DOHH2 (cell line): ENCODE data around the gene SCN8A.

Experiments
- H3F3A ChIP-seq: fragments of 200-600 bp; sonication (generic), shearing (Covaris generic); 2 replicates; pipeline ENCODE4 v1.6.0; 2016; ENCODE audit warnings: antibody characterized with exemption, mild to moderate bottlenecking; ENCODE audit not compliant: control insufficient read depth, insufficient read depth
- H3K27ac ChIP-seq: fragments of 200-600 bp; sonication (generic); 2 replicates; pipeline ENCODE4 v1.5.1; 2014; ENCODE audit warnings: low read depth, mild to moderate bottlenecking, low read length, moderate library complexity
- H3K27me3 ChIP-seq: fragments of 200-600 bp; sonication (generic); 2 replicates; pipeline ENCODE4 v1.6.1; 2014; ENCODE audit warnings: mild to moderate bottlenecking, low read length, mixed read lengths; ENCODE audit not compliant: control insufficient read depth
- H3K36me3 ChIP-seq: fragments of 200-600 bp; sonication (generic); 2 replicates; pipeline ENCODE4 v1.6.1; 2014; ENCODE audit warnings: mild to moderate bottlenecking, low read length, moderate library complexity, mixed read lengths; ENCODE audit not compliant: control insufficient read depth
- H3K4me1 ChIP-seq: fragments of 200-600 bp; sonication (generic); 2 replicates; pipeline ENCODE4 v1.6.1; 2014; ENCODE audit warnings: mild to moderate bottlenecking, low read length, mixed read lengths; ENCODE audit not compliant: control insufficient read depth
- H3K4me2 ChIP-seq: fragments of 200-600 bp; sonication (generic); 2 replicates; pipeline ENCODE4 v1.6.0; 2014; ENCODE audit warnings: mild to moderate bottlenecking, low read length, moderate library complexity
- H3K4me3 ChIP-seq: fragments of 200-600 bp; sonication (generic); 2 replicates; pipeline ENCODE4 v1.5.1; 2014; ENCODE audit warnings: mild to moderate bottlenecking, low read length, mixed read lengths
- H3K79me2 ChIP-seq: fragments of 200-600 bp; sonication (generic); 2 replicates; pipeline ENCODE4 v1.6.1; 2014; ENCODE audit warnings: mild to moderate bottlenecking, low read length, mixed read lengths; ENCODE audit not compliant: control insufficient read depth
- H3K9me2 ChIP-seq: fragments of 200-600 bp; sonication (generic); replicated peaks from 2 replicates; pipeline ENCODE4 v1.6.1; 2014; ENCODE audit warnings: mild to moderate bottlenecking, low read length, mixed read lengths; ENCODE audit not compliant: control insufficient read depth
- H3K9me3 ChIP-seq: fragments of 200-600 bp; sonication (generic); 2 replicates; pipeline ENCODE4 v1.6.1; 2014; ENCODE audit warnings: antibody characterized with exemption, low read length, mixed read lengths; ENCODE audit not compliant: control insufficient read depth, insufficient read depth
- H4K20me1 ChIP-seq: fragments of 200-600 bp; sonication (generic); 2 replicates; pipeline ENCODE4 v1.6.0; 2014; ENCODE audit warnings: low read depth, mild to moderate bottlenecking, antibody characterized with exemption, low read length, moderate library complexity; ENCODE audit not compliant: control insufficient read depth, insufficient read depth
- CTCF ChIP-seq: fragments of 200-600 bp; sonication (generic); IDR thresholded peaks from one replicate; pipeline ENCODE4 v1.5.1; 2014; ENCODE audit warnings: antibody characterized with exemption, mild to moderate bottlenecking, low read depth, low read length; ENCODE audit not compliant: poor library complexity, severe bottlenecking
- EZH2phosphoT487 ChIP-seq: fragments of 200-600 bp; sonication (generic); IDR thresholded peaks from 2 replicates; pipeline ENCODE4 v1.6.1; 2017; ENCODE audit warnings: borderline replicate concordance, mild to moderate bottlenecking, antibody characterized with exemption, low read length, moderate library complexity, mixed read lengths

Gene SCN8A

GRCh38 chr12:51784688-51785087 is 193.7 kb downstream of the SCN8A start:
- H4K20me1 ChIP-seq = no peaks in the 10 kb centered on the region
- no peaks in the 10 kb centered on the region for H3F3A ChIP-seq
- H3K27ac ChIP-seq = no peak overlapping the region
- H3K36me3 ChIP-seq = no peaks in the 10 kb centered on the region
- TF ChIP-seq CTCF = no peak
- TF ChIP-seq EZH2phosphoT487 = no peak
- peaks cover 18% of the 10 kb centered on the region for H3K27me3 ChIP-seq
- no peaks in the 10 kb centered on the region for H3K9me2 ChIP-seq
- no peaks in the 10 kb centered on the region for H3K9me3 ChIP-seq
- no peaks in the 10 kb centered on the region for H3K79me2 ChIP-seq
- H3K4me2 ChIP-seq = no peak overlapping the region
- H3K4me3 ChIP-seq = no peak overlapping the region
- H3K4me1 ChIP-seq = no peaks in the 10 kb centered on the region

- H3K27me3 ChIP-seq = peaks cover 22% of the 10 kb centered on the region
- no peaks in the 10 kb centered on the region for H3K9me2 ChIP-seq
- no peaks in the 10 kb centered on the region for H4K20me1 ChIP-seq
- H3K4me2 ChIP-seq = no peak overlapping the region
- H3K4me3 ChIP-seq = no peak overlapping the region
- H3F3A ChIP-seq = no peaks in the 10 kb centered on the region
- H3K79me2 ChIP-seq = no peaks in the 10 kb centered on the region
- H3K4me1 ChIP-seq = no peaks in the 10 kb centered on the region
- no peak for TF ChIP-seq CTCF
- H3K9me3 ChIP-seq = no peaks in the 10 kb centered on the region
- no peaks in the 10 kb centered on the region for H3K36me3 ChIP-seq
- H3K27ac ChIP-seq = no peak overlapping the region
These were observed 194.9 kb downstream of the SCN8A start for GRCh38 chr12:51785906-51786305.

- no peak for TF ChIP-seq CTCF
- no peak for TF ChIP-seq EZH2phosphoT487
- H3K36me3 ChIP-seq = no peaks in the 10 kb centered on the region
- H4K20me1 ChIP-seq = no peaks in the 10 kb centered on the region
- H3F3A ChIP-seq = no peaks in the 10 kb centered on the region
- H3K9me2 ChIP-seq = no peaks in the 10 kb centered on the region
- H3K9me3 ChIP-seq = no peaks in the 10 kb centered on the region
- H3K4me2 ChIP-seq = no peak overlapping the region
- no peak overlapping the region for H3K27ac ChIP-seq
- H3K27me3 ChIP-seq = peaks cover 22% of the 10 kb centered on the region
- no peaks in the 10 kb centered on the region for H3K4me1 ChIP-seq
- no peaks in the 10 kb centered on the region for H3K79me2 ChIP-seq
- no peak overlapping the region for H3K4me3 ChIP-seq
These were observed 197.8 kb downstream of the SCN8A start for GRCh38 chr12:51788876-51789275.

GRCh38 chr12:51792417-51792816 is 201.4 kb downstream of the SCN8A start:
- Histone ChIP-seq H3K9me3 (no peaks in the 10 kb centered on the region), H3K27ac (no peak overlapping the region), H3K79me2 (no peaks in the 10 kb centered on the region), H3K4me1 (no peaks in the 10 kb centered on the region), H3K36me3 (no peaks in the 10 kb centered on the region), H3K4me2 (no peak overlapping the region), H3K4me3 (no peak overlapping the region), H3K9me2 (no peaks in the 10 kb centered on the region), H4K20me1 (no peaks in the 10 kb centered on the region), H3F3A (no peaks in the 10 kb centered on the region), H3K27me3 (peaks cover 10% of the 10 kb centered on the region)
- TF ChIP-seq EZH2phosphoT487 (no peak), CTCF (no peak)
